ENCODE data around the gene BLZF1. TPM values are rescaled to one million over a fixed set of nuclear protein-coding genes. Genes with fewer than 3 reads are reported as not detected.

BLZF1 gene, protein sequence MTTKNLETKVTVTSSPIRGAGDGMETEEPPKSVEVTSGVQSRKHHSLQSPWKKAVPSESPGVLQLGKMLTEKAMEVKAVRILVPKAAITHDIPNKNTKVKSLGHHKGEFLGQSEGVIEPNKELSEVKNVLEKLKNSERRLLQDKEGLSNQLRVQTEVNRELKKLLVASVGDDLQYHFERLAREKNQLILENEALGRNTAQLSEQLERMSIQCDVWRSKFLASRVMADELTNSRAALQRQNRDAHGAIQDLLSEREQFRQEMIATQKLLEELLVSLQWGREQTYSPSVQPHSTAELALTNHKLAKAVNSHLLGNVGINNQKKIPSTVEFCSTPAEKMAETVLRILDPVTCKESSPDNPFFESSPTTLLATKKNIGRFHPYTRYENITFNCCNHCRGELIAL
- 44.9 and 56.7 TPM in 2 replicates for total RNA-seq (ENCODE audit: low replicate concordance)

DNA sequence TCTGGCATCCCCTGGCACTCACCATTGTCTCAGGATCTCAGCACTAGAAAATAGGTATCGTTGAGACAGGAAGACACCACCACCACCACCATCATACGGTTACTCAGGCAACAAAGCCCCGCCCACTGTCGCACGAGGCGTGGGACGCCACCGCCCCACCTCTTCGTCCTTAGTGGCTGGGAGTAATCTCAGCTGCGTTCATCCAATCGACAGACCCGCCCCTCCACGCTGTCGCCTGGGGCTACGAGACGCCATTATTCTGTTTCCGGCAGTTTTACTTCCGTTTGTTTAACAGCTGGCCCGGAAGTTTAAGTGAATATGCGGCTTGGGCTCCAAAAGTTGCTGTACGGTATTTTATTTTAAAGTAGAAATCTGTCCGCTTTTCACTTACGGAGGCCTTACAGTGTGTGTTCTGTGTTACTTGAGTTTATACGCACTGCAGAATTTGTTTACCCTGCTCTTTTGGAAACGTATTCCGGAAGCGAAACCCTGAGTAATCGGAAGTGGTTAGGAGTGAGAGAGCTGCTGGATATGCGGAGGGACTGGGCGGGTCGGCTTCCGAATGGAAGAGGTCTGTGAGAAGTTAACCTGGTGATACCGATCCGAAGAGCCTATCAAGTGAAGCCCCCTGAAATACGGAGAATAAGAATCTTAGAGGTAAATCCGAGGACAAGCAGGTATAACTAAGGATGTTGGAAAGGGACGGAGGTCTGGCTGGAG is at the start of gene BLZF1, which contains the start of gene NME7:
Gene BLZF1, plus strand, starts transcription at position 510 of the 720 bp plus-strand sequence. CDS start 1,328 bp downstream, outside the sequence.
Gene NME7, minus strand, starts transcription at position 112 of the 720 bp plus-strand sequence. Its CDS starts 87 bp downstream, at position 25.
- peak within 1 kb of the TSS; percentile 86 for H3K4me3 ChIP-seq (ENCODE audit: low read depth, low read length)
- TF ChIP-seq, protein P1, sequence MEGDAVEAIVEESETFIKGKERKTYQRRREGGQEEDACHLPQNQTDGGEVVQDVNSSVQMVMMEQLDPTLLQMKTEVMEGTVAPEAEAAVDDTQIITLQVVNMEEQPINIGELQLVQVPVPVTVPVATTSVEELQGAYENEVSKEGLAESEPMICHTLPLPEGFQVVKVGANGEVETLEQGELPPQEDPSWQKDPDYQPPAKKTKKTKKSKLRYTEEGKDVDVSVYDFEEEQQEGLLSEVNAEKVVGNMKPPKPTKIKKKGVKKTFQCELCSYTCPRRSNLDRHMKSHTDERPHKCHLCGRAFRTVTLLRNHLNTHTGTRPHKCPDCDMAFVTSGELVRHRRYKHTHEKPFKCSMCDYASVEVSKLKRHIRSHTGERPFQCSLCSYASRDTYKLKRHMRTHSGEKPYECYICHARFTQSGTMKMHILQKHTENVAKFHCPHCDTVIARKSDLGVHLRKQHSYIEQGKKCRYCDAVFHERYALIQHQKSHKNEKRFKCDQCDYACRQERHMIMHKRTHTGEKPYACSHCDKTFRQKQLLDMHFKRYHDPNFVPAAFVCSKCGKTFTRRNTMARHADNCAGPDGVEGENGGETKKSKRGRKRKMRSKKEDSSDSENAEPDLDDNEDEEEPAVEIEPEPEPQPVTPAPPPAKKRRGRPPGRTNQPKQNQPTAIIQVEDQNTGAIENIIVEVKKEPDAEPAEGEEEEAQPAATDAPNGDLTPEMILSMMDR (IDR thresholded peaks at IDR 0.05; ENCODE audit: insufficient read depth, low read length), result no peak
- DNase-seq (ENCODE audit: low read depth), result peak; percentile 95

DNA sequence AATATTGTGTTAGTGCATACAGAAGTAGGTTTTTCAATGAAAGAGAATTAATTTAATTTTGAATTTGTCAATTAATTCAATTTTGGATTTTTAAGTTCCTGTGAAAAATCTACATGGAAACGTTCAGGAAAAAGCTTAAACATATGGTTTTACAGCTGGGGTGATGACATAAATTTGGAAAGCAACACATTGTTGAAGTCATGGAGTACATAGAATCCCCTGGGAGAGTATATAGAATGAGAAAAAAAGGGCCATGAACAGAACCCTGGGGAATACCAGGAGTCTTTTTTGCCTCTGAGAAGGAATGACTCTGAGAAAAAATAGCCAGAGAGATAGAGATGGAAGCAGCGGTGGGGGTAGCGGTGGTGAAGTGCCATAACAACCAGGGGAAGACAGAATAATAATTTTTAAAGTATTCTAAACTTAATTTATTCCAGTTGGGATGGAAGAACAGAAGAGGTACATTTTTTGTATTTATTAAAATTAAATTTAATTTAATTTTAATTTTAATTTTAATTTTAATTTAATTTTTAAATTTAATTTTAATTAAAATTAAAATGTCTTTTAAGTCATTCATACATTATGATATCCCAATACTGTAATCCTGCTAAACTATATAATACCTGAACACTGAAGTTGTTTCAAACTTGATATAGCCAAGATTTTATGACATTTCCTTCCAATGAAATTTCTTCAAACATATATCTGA is 49.3 kb upstream of the BLZF1 start:
- H3K4me3 ChIP-seq (ENCODE audit: low read depth, low read length), result no peak overlapping the region
- TF ChIP-seq, protein P1 (IDR thresholded peaks at IDR 0.05; ENCODE audit: insufficient read depth, low read length), result no peak
- DNase-seq (ENCODE audit: low read depth), result no peak

DNA sequence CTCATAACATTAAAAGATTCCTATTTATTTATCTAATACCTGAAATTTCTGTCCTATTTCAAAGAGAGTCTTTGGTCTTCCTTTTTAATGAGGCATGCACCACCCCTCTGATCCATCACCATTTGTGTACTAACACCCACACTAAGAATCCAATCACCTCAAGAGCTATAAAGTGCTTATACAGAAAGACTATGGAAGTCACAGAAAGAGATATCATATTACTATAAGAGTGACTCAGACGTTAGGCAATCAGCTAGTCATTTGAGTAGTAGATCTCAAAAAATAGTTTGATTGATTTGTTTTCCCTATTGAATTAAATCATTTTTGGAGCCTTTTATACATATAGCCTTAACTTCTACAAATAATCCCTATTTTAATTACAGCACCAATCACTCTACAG is 46.5 kb upstream of the BLZF1 start:
- DNase-seq (ENCODE audit: low read depth), result peak; percentile 55
- TF ChIP-seq, protein P1 (IDR thresholded peaks at IDR 0.05; ENCODE audit: insufficient read depth, low read length), result no peak
- H3K4me3 ChIP-seq (ENCODE audit: low read depth, low read length), result no peak overlapping the region

DNA sequence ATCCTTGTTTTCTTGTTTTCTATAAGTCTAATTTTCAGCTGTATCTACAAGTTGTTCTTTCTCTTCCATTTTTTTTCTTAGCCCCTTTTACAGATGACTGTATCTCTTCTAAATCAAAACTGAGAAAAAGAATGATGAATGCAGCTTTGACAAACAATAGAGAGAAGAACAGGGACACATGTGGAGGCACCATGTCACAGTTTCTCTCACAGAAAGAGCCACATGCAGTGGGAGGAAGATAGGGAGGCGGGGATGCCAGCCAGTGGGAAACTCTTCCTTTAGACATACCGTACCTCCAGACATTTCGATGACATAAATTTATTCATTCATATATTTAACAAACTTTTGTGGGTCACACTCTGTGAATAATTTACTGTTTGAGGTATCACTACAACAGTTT is 45.9 kb upstream of the BLZF1 start:
- DNase-seq (ENCODE audit: low read depth), result no peak
- TF ChIP-seq, protein P1 (IDR thresholded peaks at IDR 0.05; ENCODE audit: insufficient read depth, low read length), result no peak
- H3K4me3 ChIP-seq (ENCODE audit: low read depth, low read length), result no peak overlapping the region

DNA sequence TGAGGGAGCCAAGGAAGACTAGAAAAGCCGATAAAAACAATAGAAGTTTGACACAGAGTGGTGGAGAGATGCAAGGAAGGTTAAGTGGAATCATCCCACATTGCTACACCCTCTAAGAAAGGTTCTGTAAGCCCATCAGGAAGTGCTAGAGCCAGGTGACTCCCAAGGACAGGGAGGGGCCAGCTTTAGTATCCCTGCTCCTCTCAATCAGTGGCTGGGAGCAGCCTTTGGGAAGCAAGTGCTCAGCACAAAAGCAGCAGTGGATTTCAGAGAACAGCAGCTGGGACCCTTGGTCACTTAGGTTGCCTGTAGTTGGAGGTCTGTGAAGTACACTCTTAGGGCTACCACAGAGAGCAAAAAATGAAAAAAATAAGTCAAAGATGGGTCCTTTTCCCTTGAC is 42.9 kb upstream of the BLZF1 start:
- no peak for DNase-seq (ENCODE audit: low read depth)
- TF ChIP-seq, protein P1 (IDR thresholded peaks at IDR 0.05; ENCODE audit: insufficient read depth, low read length), result no peak
- H3K4me3 ChIP-seq (ENCODE audit: low read depth, low read length), result no peak overlapping the region

DNA sequence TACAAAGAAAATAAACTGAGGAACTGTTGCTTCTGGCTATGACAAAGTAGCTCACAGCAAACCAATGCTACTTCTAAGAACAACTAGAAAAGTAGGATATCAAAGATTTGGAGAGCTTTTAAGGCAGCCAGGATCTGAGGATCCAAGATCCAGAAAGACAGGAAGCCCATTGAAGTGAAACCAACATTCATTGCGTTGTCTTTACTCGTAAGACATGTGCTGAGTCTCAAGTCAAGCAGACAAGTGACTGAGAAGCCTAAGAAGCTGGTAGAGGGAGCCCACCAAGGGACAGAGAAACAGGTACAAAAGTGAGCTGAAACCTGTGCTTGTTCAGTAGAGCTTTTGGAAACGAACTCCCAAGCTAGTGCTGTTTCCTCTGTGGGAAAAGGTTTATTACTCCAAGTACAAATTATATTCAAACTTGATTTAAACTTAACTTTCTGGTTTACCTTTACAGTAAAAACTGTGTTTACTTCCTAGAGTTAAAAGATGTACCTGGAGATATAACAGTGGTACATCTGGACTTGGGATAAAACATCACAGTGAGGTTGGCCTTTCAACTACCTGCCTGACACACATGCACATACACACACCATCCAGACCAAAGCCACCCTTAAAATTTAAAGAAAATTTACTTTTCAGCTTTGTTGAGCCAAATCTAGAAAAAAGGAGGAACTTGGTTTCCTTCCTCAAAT is 41.6 kb upstream of the BLZF1 start:
- TF ChIP-seq, protein P1 (IDR thresholded peaks at IDR 0.05; ENCODE audit: insufficient read depth, low read length), result no peak
- no peak for DNase-seq (ENCODE audit: low read depth)
- H3K4me3 ChIP-seq (ENCODE audit: low read depth, low read length), result no peak overlapping the region
